ENCODE measurements around the gene DNAAF5. TPM values are rescaled to one million over a fixed set of nuclear protein-coding genes. Genes with fewer than 3 reads are reported as not detected.
A peak's percentile ranks its signal among the peaks of the same experiment; 100 is the strongest.

Gene DNAAF5
- total RNA-seq, 1 donor from 2014 or later = 12.1 TPM

DNA sequence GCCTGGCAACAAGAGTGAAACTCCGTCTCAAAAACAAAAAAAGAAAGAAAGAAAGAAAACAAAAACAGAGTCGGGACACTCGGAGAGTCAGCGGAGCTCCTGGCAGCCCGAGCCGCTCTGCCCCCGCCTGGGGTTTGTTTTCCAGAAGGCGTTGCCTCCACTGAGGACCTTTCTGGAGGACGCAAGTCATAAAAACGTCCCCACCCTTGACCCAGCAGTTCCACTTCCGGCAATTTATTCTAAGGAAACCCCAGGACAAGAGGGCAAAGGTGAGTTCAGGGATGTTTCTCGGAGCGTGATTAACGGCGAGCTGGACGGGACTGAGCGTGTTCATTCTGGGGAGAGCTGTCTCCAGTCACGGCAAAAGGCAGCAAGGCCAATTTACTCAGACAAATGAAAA is 78.8 kb downstream of the DNAAF5 start:
- DNase-seq (ENCODE audit: low read depth in 2 of 2) = peak in 1 of 2 donors; percentile 43

GRCh38 chr7:815284-816216 is 89.1 kb downstream of the DNAAF5 start:
- no peak for DNase-seq (ENCODE audit: low read depth in 2 of 2)

GRCh38 chr7:816300-816750 is 89.8 kb downstream of the DNAAF5 start:
- peak; percentile 98 to 99 for DNase-seq (ENCODE audit: low read depth in 2 of 2)

- DNase-seq (ENCODE audit: low read depth in 2 of 2) = peak; percentile 36 to 45
Measured at GRCh38 chr7:816751-817671, 90.5 kb downstream of the DNAAF5 start.

DNA sequence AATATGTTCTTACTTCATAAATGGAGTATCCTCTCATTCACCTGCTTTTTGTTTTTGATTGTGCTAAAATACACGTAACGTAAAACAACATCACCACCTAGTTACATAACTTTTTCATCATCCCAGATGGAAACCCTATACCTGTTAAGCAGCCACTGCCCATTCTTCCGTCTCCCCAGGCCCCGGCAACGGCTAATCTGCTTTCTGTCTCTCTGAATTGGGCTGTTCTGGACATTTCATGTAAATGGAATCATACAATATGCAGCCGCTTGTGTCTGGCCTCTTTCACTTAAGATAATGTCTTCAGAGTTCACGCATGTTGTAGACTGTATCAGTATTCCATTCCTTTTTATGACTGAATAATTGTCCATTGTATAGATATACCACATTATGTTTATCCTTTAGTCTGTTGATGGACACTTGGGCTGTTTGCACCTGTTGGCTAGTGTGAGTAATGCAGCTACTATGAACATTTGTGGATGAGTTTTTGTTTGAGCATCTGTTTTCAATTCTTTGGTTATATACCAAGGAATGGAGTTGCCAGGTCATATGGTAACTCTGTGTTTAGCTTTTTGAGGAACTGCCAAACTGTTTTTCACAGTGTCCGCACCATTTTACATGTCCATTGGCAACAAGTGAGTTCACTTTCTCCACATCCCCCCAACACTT is 91.7 kb downstream of the DNAAF5 start:
- DNase-seq (ENCODE audit: low read depth in 2 of 2) = peak; percentile 47 to 56

DNA sequence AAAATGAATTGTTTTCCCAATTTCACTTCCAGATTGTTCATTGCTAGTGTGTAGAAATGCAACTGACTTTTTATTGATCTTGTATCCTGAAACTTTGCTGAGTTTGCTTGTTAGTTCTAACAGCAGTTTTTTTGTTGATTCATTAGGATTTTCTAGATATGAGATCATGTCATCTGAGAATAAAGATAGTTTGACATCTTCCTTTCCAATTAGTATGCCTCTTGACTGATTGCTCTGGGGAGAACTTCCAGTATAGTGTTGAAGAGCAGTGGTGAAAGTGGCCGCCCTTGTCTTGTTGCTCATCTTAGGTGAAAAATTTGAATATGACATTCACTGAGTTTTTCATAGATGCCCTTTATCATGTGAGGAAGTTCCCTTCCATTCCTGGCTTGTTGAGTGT is 93.8 kb downstream of the DNAAF5 start:
- DNase-seq (ENCODE audit: low read depth in 2 of 2) = no peak

- peak in 1 of 2 donors; percentile 36 for DNase-seq (ENCODE audit: low read depth in 2 of 2)
Measured at GRCh38 chr7:821688-822087, 95.2 kb downstream of the DNAAF5 start.

DNA sequence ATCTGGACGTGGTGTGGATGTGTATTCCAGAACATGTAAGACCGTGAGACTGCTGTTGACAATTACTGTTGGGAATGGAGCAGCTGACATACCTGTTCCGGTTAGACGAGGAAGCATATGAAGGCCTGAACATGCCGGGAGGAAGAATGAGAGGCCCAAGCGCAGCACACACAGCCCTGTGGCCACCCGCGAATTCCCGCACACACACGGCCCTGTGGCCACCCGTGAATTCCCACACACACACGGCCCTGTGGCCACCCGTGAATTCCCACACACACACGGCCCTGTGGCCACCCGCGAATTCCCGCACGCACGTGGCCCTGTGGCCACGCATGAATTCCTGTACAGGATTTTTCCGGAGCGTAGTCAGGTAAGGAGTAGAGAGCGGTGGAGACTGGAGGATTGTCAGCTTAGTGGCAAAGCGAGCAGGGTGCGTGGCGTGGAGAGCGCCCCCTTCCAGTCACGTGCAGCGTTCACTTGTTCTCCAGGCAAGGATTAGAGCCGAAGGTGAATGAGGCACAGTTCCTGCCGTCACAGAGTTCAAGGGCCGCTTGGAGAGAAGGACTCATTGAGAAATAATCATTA is 96.3 kb downstream of the DNAAF5 start:
- no peak for DNase-seq (ENCODE audit: low read depth in 2 of 2)

DNA sequence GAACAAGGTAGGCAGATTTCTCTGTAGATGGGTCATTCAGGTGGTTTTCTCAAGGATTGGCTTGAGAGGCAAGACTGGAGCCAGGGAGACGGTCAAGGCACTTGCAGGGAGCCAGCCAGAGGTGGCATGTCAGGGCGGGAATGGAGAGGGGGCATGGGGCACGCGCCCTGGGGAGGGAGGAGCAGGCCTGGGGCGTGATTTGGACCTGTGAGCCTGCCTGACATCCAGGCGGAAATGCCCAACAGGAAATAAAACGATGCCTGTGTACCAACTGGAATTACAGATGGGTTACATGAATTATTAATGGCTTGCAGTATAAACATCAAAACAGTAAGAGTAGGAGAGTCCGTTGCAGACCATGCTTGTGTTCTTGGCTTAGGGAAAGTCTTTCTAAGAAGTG is 97.2 kb downstream of the DNAAF5 start:
- no peak for DNase-seq (ENCODE audit: low read depth in 2 of 2)

GRCh38 chr7:824081-824480 is 97.6 kb downstream of the DNAAF5 start:
- DNase-seq (ENCODE audit: low read depth in 2 of 2) = no peak

- no peak for DNase-seq (ENCODE audit: low read depth in 2 of 2)
Measured at GRCh38 chr7:824664-825063, 98.2 kb downstream of the DNAAF5 start.

DNA sequence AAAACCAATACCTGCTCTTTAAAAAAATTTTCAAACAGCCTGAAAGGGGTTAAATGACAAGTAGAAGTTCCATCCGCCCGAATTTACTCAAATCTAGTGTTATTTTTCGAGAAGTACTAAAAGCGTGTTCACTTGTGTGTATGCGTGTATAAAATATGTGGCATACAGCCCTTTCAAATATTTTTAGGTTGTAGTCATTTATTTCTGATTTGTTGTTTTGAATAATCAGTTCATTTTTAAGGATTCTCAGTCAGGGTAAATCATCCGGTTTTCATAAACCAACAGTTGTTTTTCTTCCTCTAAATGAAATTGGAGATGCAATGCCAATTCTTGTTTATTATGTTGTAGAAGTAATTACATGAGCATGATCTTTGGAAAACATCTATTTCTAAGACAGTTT is 98.9 kb downstream of the DNAAF5 start:
- DNase-seq (ENCODE audit: low read depth in 2 of 2) = no peak

DNA sequence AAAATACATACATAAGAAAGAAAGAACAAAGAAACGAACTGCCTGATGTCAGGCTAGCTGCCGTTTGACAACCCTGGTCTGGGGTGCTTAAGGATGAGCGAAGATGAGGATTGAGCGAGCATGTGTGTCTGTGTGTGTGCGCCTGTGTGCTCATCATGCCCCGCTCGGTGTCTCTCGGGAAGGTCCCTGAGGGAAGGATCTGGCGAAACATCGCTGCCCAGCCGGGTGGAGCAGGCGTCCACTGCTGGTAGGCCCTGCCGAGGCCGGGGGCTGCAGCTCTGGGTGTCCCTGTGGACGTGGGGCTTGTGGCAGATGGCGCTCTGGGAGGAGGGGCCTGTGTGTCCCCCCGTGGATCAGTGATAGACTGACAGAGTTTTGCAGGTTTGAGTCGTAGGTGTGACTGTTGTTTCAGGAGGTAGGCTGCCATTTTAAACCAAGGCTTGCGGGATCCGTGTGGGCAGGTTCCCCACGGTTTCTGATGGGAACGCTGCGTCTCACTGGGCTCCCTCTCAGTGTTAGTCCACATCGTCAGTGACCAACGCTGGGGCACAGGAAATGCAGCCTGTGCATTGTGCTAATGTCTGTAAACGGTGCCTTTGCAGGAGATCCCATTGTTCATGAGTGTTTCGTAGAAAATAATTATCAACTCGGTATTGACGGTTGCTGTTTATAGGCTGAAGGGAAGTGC is 99.9 kb downstream of the DNAAF5 start:
- peak; percentile 27 to 49 for DNase-seq (ENCODE audit: low read depth in 2 of 2)

GRCh38 chr7:828793-829561 is 102.5 kb downstream of the DNAAF5 start:
- no peak for DNase-seq (ENCODE audit: low read depth in 2 of 2)

DNA sequence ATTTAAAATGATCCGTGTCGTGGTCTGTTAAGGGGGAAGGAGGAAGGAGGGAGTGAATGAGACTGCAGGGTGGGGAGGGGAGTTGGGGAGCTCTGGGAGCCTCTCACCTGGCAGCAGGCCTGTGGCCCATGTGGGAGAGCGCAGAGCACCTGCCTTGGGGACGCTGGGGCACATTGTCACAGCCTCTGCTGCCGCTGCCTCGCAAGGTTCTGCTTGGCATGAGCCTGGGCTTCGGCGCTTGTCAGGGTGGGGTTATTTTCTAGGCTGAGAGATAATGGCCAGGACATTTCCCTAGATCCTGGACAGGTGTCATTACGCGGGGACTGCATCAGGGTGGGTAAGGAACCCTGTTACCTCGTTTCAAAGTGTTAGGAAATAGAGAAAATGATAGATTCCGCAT is 103.6 kb downstream of the DNAAF5 start:
- DNase-seq (ENCODE audit: low read depth in 2 of 2) = no peak

DNA sequence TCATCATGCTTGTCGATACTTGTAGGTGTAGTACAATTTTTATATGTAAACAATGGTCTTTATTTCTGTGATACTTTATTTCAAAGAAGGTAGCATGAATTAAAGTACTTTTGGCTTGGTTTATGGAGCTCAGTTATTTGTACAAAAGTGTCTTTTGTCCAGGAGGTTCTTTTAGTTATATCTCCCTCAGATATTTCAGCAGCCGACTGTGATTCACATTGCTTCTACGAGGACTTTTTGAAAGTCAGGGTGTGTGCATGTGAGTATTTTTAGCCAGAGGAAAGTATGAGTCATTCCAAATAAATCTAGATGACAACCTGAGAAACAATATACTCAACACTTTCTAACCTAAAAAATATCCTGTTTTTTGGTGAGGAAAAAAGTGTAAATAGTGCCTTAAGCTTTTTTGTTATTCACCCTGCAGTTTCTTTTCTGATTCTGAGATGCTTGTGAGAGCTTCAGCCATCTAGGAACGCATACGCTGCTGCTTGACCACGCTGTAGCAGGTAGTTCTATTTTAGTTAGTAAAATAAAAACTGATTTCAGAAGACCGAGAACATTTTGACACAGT is 105.2 kb downstream of the DNAAF5 start:
- DNase-seq (ENCODE audit: low read depth in 2 of 2) = peak; percentile 93 to 95

DNA sequence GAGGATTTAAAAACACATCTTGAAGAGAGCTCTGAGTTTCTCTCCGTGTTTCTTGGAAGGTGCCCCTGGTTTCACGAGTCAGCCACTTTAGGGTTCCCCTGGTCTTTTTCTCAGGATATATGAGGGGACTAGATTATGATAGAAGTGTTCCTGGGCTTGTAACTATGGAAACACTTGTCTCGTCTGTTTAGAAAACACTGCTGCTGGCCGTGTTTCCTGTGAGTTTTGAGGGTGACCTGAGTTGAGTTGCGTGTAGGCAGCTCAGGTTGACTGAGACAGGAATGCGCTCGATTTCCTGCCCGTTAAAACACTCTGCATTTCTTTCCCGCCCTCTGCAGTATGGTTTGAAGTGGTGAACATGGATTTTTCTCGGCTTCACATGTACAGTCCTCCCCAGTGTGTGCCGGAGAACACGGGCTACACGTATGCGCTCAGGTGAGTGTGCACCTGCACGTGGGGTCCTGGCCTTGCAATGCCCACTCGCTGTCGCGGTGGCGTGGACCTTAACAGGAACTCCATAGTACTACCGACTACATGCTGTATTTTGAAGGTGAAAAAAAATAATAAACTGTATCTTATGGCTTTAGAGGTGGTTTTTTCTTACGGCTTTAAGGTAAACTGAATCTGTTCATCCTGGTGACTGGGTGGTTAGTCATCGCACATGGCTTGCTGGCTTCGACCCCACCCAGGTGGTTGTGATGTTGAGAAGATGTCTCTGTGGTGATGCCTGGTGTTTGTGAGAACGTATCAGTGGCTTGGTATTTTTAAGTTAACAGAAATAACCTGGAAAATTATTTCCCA is 105.9 kb downstream of the DNAAF5 start, which contains the start of gene SUN1:
Gene SUN1, plus strand, starts transcription at position 310 of the 801 bp plus-strand sequence. Its CDS starts 49 bp downstream, at position 359.
- peak; percentile 95 to 98 for DNase-seq (ENCODE audit: low read depth in 2 of 2)

DNA sequence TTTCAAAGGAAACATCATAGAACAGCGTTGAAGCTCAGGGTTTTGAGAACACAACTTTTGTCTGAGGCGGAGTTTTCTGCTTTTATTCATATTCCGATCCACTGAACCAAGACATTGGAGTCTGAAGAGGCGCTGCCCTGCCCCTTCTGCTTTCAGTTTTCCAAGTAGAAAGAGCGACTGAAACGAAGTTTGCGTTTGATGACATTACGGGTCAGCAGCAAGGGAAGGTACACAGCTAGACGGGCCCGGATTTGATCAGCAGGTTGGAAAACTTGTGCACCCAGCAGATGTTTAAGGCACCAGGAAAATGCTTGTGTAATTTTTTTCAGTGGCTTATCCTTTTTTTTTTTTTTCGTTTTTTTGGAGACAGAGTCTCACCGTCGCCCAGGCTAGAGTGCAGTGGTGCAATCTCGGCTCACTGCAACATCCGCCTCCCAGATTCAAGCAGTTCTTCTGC is 106.5 kb downstream of the DNAAF5 start:
- no peak for DNase-seq (ENCODE audit: low read depth in 2 of 2)

All from lung microvascular endothelial cell (primary cell).